PC-9 (cell line): Measurements from ENCODE around the gene EHBP1.

Experiments
- EZH2 ChIP-seq: fragments of 200-600 bp; sonication (generic); IDR thresholded peaks from 2 replicates; pipeline ENCODE4 v1.8.0; 2017; ENCODE audit warnings: antibody characterized with exemption, low read depth
- TF ChIP-seq, protein P1 (sequence below): fragments of 200-600 bp; sonication (generic); conservative IDR thresholded peaks from 2 replicates; pipeline ENCODE4 v1.6.1; 2017; ENCODE audit warnings: mixed run types, antibody characterized with exemption, mild to moderate bottlenecking, moderate library complexity

DNA sequence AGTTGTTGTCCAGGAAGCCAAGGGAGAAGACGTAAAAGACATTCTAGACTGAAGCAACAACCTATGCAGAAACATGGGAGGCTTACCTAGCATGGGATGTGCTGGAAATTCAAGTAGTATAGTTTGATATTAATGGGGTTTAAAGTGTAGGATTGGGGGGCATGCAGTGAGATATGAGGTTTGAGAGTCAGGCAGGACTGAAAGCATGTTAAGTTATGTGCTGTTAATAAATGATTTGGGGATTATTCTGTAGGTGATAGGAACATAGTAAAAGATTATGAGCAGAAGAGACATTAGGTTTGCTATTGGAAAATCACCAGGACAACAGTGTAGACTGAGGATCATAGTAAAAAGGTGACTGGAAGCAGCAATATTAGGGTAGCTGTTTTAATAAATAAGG lies 3.2 kb downstream of the EHBP1 start:
- TF ChIP-seq, protein P1, sequence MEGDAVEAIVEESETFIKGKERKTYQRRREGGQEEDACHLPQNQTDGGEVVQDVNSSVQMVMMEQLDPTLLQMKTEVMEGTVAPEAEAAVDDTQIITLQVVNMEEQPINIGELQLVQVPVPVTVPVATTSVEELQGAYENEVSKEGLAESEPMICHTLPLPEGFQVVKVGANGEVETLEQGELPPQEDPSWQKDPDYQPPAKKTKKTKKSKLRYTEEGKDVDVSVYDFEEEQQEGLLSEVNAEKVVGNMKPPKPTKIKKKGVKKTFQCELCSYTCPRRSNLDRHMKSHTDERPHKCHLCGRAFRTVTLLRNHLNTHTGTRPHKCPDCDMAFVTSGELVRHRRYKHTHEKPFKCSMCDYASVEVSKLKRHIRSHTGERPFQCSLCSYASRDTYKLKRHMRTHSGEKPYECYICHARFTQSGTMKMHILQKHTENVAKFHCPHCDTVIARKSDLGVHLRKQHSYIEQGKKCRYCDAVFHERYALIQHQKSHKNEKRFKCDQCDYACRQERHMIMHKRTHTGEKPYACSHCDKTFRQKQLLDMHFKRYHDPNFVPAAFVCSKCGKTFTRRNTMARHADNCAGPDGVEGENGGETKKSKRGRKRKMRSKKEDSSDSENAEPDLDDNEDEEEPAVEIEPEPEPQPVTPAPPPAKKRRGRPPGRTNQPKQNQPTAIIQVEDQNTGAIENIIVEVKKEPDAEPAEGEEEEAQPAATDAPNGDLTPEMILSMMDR: no peak
- no peak for TF ChIP-seq EZH2
